GM12878 (cell line): Measurements from ENCODE around the gene NDUFA11. TPM values are rescaled to one million over a fixed set of nuclear protein-coding genes. Genes with fewer than 3 reads are reported as not detected.
A peak's percentile ranks its signal among the peaks of the same experiment; 100 is the strongest.

Experiments
- ATF3 ChIP-seq: IDR thresholded peaks from 2 replicates; pipeline ENCODE4 v1.6.1; 2011; ENCODE audit warnings: low read depth, mild to moderate bottlenecking, low read length, moderate library complexity, borderline replicate concordance; ENCODE audit errors: extremely low read depth
- ATF7 ChIP-seq: fragments of 450-650 bp; IDR thresholded peaks from 2 replicates; pipeline ENCODE4 v1.6.1; 2016; ENCODE audit warnings: low read depth, mild to moderate bottlenecking
- BRCA1 ChIP-seq: IDR thresholded peaks from 2 replicates; pipeline ENCODE4 v1.6.1; 2011; ENCODE audit warnings: low read depth, low read length, improper control_type of control experiment
- CBX3 ChIP-seq: fragments of 200-600 bp; sonication (generic); IDR thresholded peaks from 2 replicates; pipeline ENCODE4 v1.6.1; 2016; ENCODE audit warnings: low read depth, borderline replicate concordance
- CHD2 ChIP-seq: IDR thresholded peaks from 2 replicates; pipeline ENCODE4 v1.6.1; 2011; ENCODE audit warnings: low read depth, low read length, improper control_type of control experiment, borderline replicate concordance
- ESRRA ChIP-seq: IDR thresholded peaks from 2 replicates; pipeline ENCODE4 v1.6.1; 2012; ENCODE audit warnings: mild to moderate bottlenecking, low read length, improper control_type of control experiment
- HCFC1 ChIP-seq: fragments of 150-350 bp; IDR thresholded peaks from 2 replicates; pipeline ENCODE4 v1.6.1; 2014; ENCODE audit warnings: low read length
- HDGF ChIP-seq: fragments of 450-650 bp; IDR thresholded peaks from 2 replicates; pipeline ENCODE4 v1.6.1; 2016; ENCODE audit warnings: antibody characterized with exemption
- IRF4 ChIP-seq: IDR thresholded peaks from 2 replicates; pipeline ENCODE4 v1.6.1; 2011; ENCODE audit warnings: low read depth, low read length
- JUNB ChIP-seq: IDR thresholded peaks from 2 replicates; pipeline ENCODE4 v1.6.1; 2016; ENCODE audit warnings: antibody characterized with exemption, mild to moderate bottlenecking
- MTA2 ChIP-seq: fragments of 450-650 bp; IDR thresholded peaks from 2 replicates; pipeline ENCODE4 v1.6.1; 2016; ENCODE audit warnings: low read depth, mild to moderate bottlenecking, moderate library complexity
- MXI1 ChIP-seq: fragments of 150-350 bp; IDR thresholded peaks from 2 replicates; pipeline ENCODE4 v1.6.1; 2011; ENCODE audit warnings: low read depth, mild to moderate bottlenecking, inconsistent platforms, low read length, improper control_type of control experiment
- MYC ChIP-seq: IDR thresholded peaks from 2 replicates; pipeline ENCODE4 v1.6.1; 2011; ENCODE audit warnings: mild to moderate bottlenecking, low read length, moderate library complexity, inconsistent platforms; ENCODE audit not compliant: insufficient read depth, insufficient replicate concordance, insufficient read length, severe bottlenecking
- NBN ChIP-seq: fragments of 450-650 bp; IDR thresholded peaks from 2 replicates; pipeline ENCODE4 v1.6.1; 2016
- NRF1 ChIP-seq: conservative IDR thresholded peaks from 2 replicates; pipeline ENCODE4 v1.6.1; 2011; ENCODE audit warnings: mild to moderate bottlenecking, low read depth, low read length, improper control_type of control experiment
- PAX8 ChIP-seq: fragments of 450-650 bp; IDR thresholded peaks from 2 replicates; pipeline ENCODE4 v1.6.1; 2017; ENCODE audit warnings: mild to moderate bottlenecking, moderate library complexity
- PKNOX1 ChIP-seq: fragments of 450-650 bp; IDR thresholded peaks from 2 replicates; pipeline ENCODE4 v1.6.1; 2016; ENCODE audit warnings: mild to moderate bottlenecking
- RAD51 ChIP-seq: fragments of 450-650 bp; IDR thresholded peaks from 2 replicates; pipeline ENCODE4 v1.6.1; 2016; ENCODE audit warnings: moderate library complexity, mild to moderate bottlenecking, inconsistent platforms
- RELA ChIP-seq: fragments of 450-650 bp; IDR thresholded peaks from 2 replicates; pipeline ENCODE4 v1.8.0; 2014; ENCODE audit warnings: borderline replicate concordance; ENCODE audit not compliant: partially characterized antibody
- RUNX3 ChIP-seq: IDR thresholded peaks from 2 replicates; pipeline ENCODE4 v1.6.1; 2012; ENCODE audit warnings: low read length, inconsistent platforms
- SMAD5 ChIP-seq: IDR thresholded peaks from 2 replicates; pipeline ENCODE4 v1.6.1; 2016; ENCODE audit warnings: antibody characterized with exemption, low read depth
- SPI1 ChIP-seq: IDR thresholded peaks from 2 replicates; pipeline ENCODE4 v1.6.1; 2011; ENCODE audit warnings: low read depth, mild to moderate bottlenecking, low read length, moderate library complexity, borderline replicate concordance; ENCODE audit not compliant: insufficient read depth
- STAT1 ChIP-seq: fragments of 450-650 bp; conservative IDR thresholded peaks from 2 replicates; pipeline ENCODE4 v1.6.1; 2014; ENCODE audit warnings: antibody characterized with exemption, mild to moderate bottlenecking
- SUZ12 ChIP-seq: fragments of 200-600 bp; sonication (generic); IDR thresholded peaks from one replicate; pipeline ENCODE4 v1.6.1; 2018; ENCODE audit warnings: antibody characterized with exemption, mild to moderate bottlenecking; ENCODE audit not compliant: unreplicated experiment
- TARDBP ChIP-seq: IDR thresholded peaks from 2 replicates; pipeline ENCODE4 v1.6.1; 2016; ENCODE audit warnings: borderline replicate concordance
- YBX1 ChIP-seq: fragments of 450-650 bp; IDR thresholded peaks from 2 replicates; pipeline ENCODE4 v1.6.1; 2016; ENCODE audit warnings: antibody characterized with exemption
- ZNF217 ChIP-seq: fragments of 450-650 bp; IDR thresholded peaks from 2 replicates; pipeline ENCODE4 v1.6.1; 2017; ENCODE audit warnings: antibody characterized with exemption, mild to moderate bottlenecking
- ZNF384 ChIP-seq: IDR thresholded peaks from 2 replicates; pipeline ENCODE4 v1.6.1; 2012; ENCODE audit warnings: low read depth, mild to moderate bottlenecking, low read length, improper control_type of control experiment, borderline replicate concordance
- polyA plus RNA-seq, 11 experiments: library from polyadenylated mRNA; depleted of rRNA in 4 of 11; unstranded in 6 of 11; stranded (reverse) in 5 of 11; fragments of >200 nt; fragmentation: Nextera tagmentation in 4 of 11; fragmentation: Illumina TruSeq in 1 of 11; extraction: Ambion mirVana in 4 of 11; extraction: Trizol in 1 of 11; gene quantifications; 1 replicate in 1 of 11; 2 replicates in 10 of 11; pipeline versions ENCODE4 v1.2.1 to v1.2.3, GENCODE V29; 2011 to 2016; ENCODE audit warnings: inconsistent platforms in 2 of 11, missing spikeins in 2 of 11, low read depth in 1 of 11
- total RNA-seq, 4 experiments: library from RNA; depleted of rRNA in 3 of 4; stranded (reverse); fragments of >200 nt in 3 of 4; fragmentation: Illumina TruSeq in 1 of 4; extraction: Trizol in 1 of 4; gene quantifications; 2 replicates each; pipeline versions ENCODE4 v1.2.1 to v1.2.3, GENCODE V29; 2013 to 2021
- TF ChIP-seq, protein P1 (sequence below): IDR thresholded peaks from 2 replicates; pipeline ENCODE4 v1.6.1; 2012; ENCODE audit warnings: low read depth, low read length, improper control_type of control experiment
- TF ChIP-seq, protein P2 (sequence below): fragments of 450-650 bp; conservative IDR thresholded peaks from 2 replicates; pipeline ENCODE4 v1.6.1; 2017; ENCODE audit warnings: mild to moderate bottlenecking, moderate library complexity

NDUFA11 gene
- total and polyA plus RNA-seq, 10 of the 15 experiments (the other 5 are each of a cell fraction or from before 2014, with no cell fraction given) = 108 to 600 (median 289) TPM

DNA sequence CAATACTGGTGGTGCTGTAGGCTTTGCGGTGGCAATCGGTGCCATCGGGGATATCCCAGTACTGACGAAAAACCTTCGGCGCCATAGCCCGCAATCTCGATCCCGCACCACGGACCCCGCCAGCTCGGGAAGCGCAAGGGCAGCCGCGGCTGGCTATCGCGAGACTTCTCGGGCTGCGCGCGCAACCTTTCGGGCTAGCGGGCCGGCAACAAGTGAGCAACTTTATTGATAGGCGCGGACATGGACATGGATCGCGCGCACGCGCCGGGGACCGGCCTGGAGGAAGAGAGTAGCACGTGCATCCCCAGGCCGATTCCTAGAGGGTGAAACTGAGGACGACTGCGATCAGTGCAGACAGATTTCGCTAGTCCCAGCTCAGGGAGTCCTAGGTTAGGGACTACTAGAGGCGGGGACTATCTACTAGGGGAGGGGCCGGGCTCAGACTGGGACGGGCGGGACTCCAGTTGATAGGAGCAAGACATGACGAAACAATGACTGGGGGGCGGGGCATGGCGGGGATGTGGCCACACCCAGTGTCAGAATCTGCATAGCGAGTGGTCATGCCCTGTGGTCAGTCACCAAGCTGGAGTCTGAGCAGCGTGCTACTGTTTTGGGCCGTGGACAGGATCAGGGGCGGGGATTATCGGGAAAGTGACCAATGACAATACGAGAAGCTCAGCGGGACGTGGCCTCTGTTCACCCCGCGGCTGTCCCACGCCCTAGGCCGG is at the start of gene NDUFA11 (continued):
- TF ChIP-seq RUNX3 (peak; percentile 42; the same call in 1 of the 2 replicates), MTA2 (no peak), HDGF (no peak), SUZ12 (no peak), MYC (peak; percentile 30), BRCA1 (peak; percentile 89), STAT1 (peak; percentile 83; the same call in 1 of the 2 replicates), HCFC1 (peak; percentile 77), ZNF217 (no peak), YBX1 (no peak), ATF7 (peak; percentile 72), IRF4 (0 out of 2 replicates have a peak, but pooled peaks have one; percentile 29), PKNOX1 (no peak), CBX3 (no peak), ATF3 (peak; percentile 43; the same call in 1 of the 2 replicates), MXI1 (peak; percentile 86), SMAD5 (peak; percentile 83), NRF1 (peak; percentile 63), RAD51 (no peak), JUNB (no peak), NBN (0 out of 2 replicates have a peak, but pooled peaks have one; percentile 85), SPI1 (no peak), RELA (peak; percentile 87), PAX8 (no peak), ZNF384 (peak; percentile 57; the same call in 1 of the 2 replicates), TARDBP (peak; percentile 98), ESRRA (peak; percentile 26; the same call in 1 of the 2 replicates), CHD2 (peak; percentile 99)
- TF ChIP-seq, protein P1, sequence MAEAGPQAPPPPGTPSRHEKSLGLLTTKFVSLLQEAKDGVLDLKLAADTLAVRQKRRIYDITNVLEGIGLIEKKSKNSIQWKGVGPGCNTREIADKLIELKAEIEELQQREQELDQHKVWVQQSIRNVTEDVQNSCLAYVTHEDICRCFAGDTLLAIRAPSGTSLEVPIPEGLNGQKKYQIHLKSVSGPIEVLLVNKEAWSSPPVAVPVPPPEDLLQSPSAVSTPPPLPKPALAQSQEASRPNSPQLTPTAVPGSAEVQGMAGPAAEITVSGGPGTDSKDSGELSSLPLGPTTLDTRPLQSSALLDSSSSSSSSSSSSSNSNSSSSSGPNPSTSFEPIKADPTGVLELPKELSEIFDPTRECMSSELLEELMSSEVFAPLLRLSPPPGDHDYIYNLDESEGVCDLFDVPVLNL = no peak
- TF ChIP-seq, protein P2, sequence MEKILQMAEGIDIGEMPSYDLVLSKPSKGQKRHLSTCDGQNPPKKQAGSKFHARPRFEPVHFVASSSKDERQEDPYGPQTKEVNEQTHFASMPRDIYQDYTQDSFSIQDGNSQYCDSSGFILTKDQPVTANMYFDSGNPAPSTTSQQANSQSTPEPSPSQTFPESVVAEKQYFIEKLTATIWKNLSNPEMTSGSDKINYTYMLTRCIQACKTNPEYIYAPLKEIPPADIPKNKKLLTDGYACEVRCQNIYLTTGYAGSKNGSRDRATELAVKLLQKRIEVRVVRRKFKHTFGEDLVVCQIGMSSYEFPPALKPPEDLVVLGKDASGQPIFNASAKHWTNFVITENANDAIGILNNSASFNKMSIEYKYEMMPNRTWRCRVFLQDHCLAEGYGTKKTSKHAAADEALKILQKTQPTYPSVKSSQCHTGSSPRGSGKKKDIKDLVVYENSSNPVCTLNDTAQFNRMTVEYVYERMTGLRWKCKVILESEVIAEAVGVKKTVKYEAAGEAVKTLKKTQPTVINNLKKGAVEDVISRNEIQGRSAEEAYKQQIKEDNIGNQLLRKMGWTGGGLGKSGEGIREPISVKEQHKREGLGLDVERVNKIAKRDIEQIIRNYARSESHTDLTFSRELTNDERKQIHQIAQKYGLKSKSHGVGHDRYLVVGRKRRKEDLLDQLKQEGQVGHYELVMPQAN = peak; percentile 82
